C4-2B (cell line): ENCODE results near the gene GNG2.

ENCODE experiments used
- H3K27ac ChIP-seq: fragments of 450-650 bp; 2 replicates; pipeline ENCODE4 v1.5.1; 2017
- ZFX ChIP-seq: fragments of 450-650 bp; IDR thresholded peaks from 2 replicates; pipeline ENCODE4 v1.6.1; 2017
- TF ChIP-seq, protein P1 (sequence below): fragments of 450-650 bp; conservative IDR thresholded peaks from 2 replicates; pipeline ENCODE4 v1.5.1; 2017; ENCODE audit warnings: mild to moderate bottlenecking

The GNG2 gene

DNA sequence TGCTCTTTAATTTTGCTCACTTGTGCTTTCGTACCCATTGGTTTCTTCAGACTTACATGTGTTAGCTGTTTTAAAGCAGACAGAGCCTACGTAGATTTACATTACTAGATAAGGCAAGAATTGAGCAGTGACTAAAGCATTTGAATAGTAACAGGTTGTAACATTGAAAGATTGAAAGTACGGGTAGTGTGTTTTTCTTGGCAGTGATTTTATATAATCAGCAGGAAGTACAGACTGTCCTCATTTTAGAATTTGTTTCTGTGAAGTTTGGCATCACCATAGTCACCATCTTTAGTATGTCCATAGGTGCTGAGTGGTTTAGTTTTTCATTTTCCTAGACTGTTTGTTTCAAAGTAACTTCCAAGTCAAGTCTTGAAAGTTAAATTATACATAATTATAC lies 142.9 kb downstream of the GNG2 start:
- no peak overlapping the region for H3K27ac ChIP-seq
- no peak for TF ChIP-seq ZFX
- TF ChIP-seq, protein P1, sequence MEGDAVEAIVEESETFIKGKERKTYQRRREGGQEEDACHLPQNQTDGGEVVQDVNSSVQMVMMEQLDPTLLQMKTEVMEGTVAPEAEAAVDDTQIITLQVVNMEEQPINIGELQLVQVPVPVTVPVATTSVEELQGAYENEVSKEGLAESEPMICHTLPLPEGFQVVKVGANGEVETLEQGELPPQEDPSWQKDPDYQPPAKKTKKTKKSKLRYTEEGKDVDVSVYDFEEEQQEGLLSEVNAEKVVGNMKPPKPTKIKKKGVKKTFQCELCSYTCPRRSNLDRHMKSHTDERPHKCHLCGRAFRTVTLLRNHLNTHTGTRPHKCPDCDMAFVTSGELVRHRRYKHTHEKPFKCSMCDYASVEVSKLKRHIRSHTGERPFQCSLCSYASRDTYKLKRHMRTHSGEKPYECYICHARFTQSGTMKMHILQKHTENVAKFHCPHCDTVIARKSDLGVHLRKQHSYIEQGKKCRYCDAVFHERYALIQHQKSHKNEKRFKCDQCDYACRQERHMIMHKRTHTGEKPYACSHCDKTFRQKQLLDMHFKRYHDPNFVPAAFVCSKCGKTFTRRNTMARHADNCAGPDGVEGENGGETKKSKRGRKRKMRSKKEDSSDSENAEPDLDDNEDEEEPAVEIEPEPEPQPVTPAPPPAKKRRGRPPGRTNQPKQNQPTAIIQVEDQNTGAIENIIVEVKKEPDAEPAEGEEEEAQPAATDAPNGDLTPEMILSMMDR = no peak

DNA sequence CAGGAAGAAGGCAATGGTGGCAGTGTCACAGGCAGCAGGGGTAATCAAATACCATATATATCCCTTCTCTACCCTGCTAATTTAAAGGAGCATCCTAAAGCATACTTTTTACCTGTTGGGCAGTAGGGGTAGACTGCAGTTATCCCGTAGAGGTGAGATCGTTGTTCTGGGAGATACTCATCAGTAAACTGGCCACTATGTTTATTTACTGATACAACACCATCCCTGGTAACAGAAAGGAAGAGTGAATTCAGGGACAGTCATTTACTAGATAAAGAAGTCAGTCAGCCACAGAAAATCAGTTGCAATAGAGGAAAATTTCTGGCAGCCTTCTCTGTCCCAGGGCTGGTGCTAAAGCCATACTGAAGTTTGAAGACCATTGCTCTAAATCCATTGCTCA lies 145.2 kb downstream of the GNG2 start:
- H3K27ac ChIP-seq = no peak overlapping the region; the same call in 1 of the 2 replicates
- TF ChIP-seq, protein P1 = no peak
- no peak for TF ChIP-seq ZFX

DNA sequence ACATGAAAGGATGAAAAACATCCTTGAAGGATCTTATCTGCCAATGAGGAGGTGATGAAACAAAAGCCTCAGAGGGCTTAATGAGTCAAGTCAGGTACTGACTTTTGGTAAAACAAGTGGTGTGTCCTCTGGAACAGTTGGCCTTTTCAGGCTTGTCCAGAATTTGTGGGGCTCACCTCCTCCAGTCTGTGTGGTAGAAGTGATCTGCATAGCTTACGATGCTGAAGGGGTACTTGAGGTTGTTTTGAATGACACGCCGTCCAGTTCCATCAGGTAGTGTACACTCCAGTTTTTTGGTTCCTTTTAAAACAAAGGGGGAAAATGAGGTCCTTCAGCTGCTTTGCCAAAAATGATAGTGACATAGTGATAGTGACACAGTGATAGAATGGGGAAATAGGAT lies 145.9 kb downstream of the GNG2 start:
- TF ChIP-seq ZFX = no peak
- TF ChIP-seq, protein P1 = no peak
- no peak overlapping the region for H3K27ac ChIP-seq

DNA sequence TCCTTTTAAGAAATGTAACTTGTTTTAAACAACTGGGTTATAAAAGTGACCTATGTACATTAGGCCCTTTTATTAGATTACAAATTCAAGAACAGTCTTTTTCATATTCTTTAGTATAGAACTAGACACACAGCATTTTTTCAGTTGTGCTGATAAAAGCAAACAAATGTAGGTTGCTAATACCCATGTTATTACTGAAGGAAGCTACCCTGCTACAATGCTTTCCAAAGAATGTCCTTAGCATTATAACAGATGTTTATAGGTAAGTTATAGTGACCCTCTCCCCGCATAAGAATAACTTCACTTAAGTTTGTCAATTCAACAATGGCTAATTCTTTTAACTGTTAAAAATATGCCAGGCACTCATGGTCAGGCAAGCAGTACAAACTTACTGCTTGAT lies 146.8 kb downstream of the GNG2 start:
- H3K27ac ChIP-seq = no peak overlapping the region
- TF ChIP-seq, protein P1 = no peak
- TF ChIP-seq ZFX = no peak

DNA sequence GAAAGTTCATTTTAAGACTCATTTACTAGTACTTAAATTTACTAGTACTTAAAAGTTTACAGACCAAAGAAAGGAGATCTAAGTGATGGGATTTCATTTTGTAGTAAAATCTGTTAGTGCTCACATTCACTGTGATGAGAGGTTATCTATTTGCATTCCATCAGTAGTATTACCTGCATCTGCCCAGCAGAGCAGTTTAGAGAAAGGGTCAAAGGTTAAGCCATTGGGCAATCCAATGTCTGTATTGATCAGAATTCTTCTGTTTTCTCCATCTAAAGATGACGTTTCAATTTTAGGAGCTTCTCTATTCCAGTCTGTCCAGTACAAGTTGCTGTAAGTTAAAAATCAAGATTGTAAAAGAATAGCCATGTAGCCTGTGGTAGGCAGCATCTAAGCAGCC lies 147.2 kb downstream of the GNG2 start:
- no peak overlapping the region for H3K27ac ChIP-seq
- no peak for TF ChIP-seq ZFX
- TF ChIP-seq, protein P1 = no peak

DNA sequence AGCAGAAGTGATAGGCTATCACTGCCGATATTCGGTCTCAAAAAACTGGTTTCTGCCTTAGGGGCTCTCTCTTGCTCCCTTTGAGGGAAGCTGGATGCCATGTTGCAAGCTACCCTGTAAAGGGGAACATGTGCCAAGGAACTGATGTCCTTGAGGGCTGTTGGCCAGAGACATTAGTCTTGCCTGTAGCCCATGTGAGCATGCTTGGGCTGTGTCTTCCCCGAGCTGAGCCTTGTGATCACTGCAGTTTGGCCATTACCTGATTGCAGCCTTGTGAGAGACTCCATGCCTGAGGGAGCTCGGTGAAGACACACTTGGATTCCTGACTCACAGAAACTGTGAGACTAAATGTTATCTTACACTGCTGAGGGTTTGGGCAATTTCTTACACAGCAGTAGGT lies 147.7 kb downstream of the GNG2 start:
- TF ChIP-seq ZFX = no peak
- TF ChIP-seq, protein P1 = no peak
- H3K27ac ChIP-seq = no peak overlapping the region

DNA sequence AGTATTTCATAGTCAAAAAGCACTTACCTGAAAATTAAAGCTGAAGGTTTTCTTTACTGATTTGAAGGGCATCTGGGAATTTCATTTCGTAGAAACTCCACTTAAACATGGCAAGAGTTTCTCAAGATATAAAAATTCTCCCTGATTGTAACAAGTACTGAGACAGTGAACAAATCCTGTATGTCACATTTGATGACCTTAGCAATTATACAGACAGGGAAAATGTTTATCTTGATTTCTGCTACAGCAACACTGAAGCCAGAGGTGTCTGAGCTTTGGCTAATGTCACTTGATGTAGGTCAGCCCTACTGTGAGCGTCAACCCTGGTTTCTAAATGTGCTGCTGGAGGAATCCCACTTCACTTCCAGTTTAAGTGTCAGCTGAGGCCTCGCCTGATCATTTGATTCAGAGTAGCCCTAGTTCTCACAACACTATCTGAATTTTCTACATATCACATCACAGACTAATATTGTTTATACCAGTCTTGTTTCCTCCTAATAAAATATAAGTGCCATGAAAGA lies 149.8 kb downstream of the GNG2 start:
- TF ChIP-seq ZFX = no peak
- TF ChIP-seq, protein P1 = no peak
- no peak overlapping the region for H3K27ac ChIP-seq
